Mesenchymal stem cell (in vitro differentiated cells and primary cell): ENCODE measurements around the gene OTOF.

ENCODE experiments used
- DNase-seq: peaks from one replicate; pipeline ENCODE4 v3.0.0-alpha.2; 2013
- H2AFZ ChIP-seq: one replicate; pipeline ENCODE4 v1.6.1; 2013; ENCODE audit warnings: low read depth, mild to moderate bottlenecking, control low read depth, inconsistent platforms, low read length, moderate library complexity
- H2AK5ac ChIP-seq: 2 replicates; pipeline ENCODE4 v1.6.1; 2013; ENCODE audit warnings: low read length, moderate library complexity, mild to moderate bottlenecking, inconsistent platforms; ENCODE audit not compliant: severe bottlenecking
- H2BK120ac ChIP-seq: one replicate; pipeline ENCODE4 v1.6.1; 2013; ENCODE audit warnings: low read depth, mild to moderate bottlenecking, inconsistent platforms, low read length, moderate library complexity
- H2BK12ac ChIP-seq, 2 experiments: one replicate each; pipeline ENCODE4 v1.6.1; 2013; ENCODE audit warnings: inconsistent platforms in 2 of 2, low read length in 2 of 2, mild to moderate bottlenecking in 2 of 2, moderate library complexity in 2 of 2, control low read depth in 1 of 2
- H2BK15ac ChIP-seq: one replicate; pipeline ENCODE4 v1.6.1; 2013; ENCODE audit warnings: mild to moderate bottlenecking, low read depth, inconsistent platforms; ENCODE audit not compliant: poor library complexity, severe bottlenecking
- H2BK5ac ChIP-seq: 2 replicates; pipeline ENCODE4 v1.6.1; 2013; ENCODE audit warnings: low read depth, mild to moderate bottlenecking, low read length, control low read depth, inconsistent platforms; ENCODE audit not compliant: poor library complexity, severe bottlenecking
- H3K14ac ChIP-seq, 2 experiments: one replicate each; pipeline ENCODE4 v1.6.1; 2013; ENCODE audit warnings: inconsistent platforms in 2 of 2, low read length in 2 of 2, control low read depth in 1 of 2, mild to moderate bottlenecking in 1 of 2, moderate library complexity in 1 of 2
- H3K18ac ChIP-seq, 2 experiments: one replicate each; pipeline ENCODE4 v1.6.1; 2013; ENCODE audit warnings: inconsistent platforms in 2 of 2, low read length in 2 of 2, control low read depth in 1 of 2, low read depth in 1 of 2, mild to moderate bottlenecking in 1 of 2
- H3K23ac ChIP-seq, 2 experiments: one replicate each; pipeline ENCODE4 v1.6.1; 2013; ENCODE audit warnings: inconsistent platforms in 2 of 2, low read length in 2 of 2, mild to moderate bottlenecking in 2 of 2, moderate library complexity in 2 of 2, control low read depth in 1 of 2
- H3K27ac ChIP-seq: 2 replicates; pipeline ENCODE4 v1.5.1; 2013; ENCODE audit warnings: mild to moderate bottlenecking, moderate library complexity, low read length, control low read depth, inconsistent platforms; ENCODE audit not compliant: poor library complexity, severe bottlenecking
- H3K27me3 ChIP-seq, 2 experiments: 2 replicates each; pipeline versions ENCODE4 v1.6.1 to v1.7.0; 2013; ENCODE audit warnings: low read length in 2 of 2, mild to moderate bottlenecking in 2 of 2, moderate library complexity in 2 of 2, control low read depth in 1 of 2, inconsistent platforms in 1 of 2; ENCODE audit not compliant: control insufficient read depth in 1 of 2, insufficient read depth in 1 of 2
- H3K36me3 ChIP-seq, 2 experiments: 2 replicates each; pipeline versions ENCODE4 v1.6.1 to v1.7.0; 2013; ENCODE audit warnings: low read length in 2 of 2, control low read depth in 1 of 2, inconsistent platforms in 1 of 2, low read depth in 1 of 2, mild to moderate bottlenecking in 1 of 2; ENCODE audit not compliant: insufficient read depth in 2 of 2, control insufficient read depth in 1 of 2
- H3K4ac ChIP-seq, 2 experiments: one replicate each; pipeline ENCODE4 v1.6.1; 2013; ENCODE audit warnings: inconsistent platforms in 2 of 2, low read length in 2 of 2, mild to moderate bottlenecking in 2 of 2, moderate library complexity in 2 of 2, control low read depth in 1 of 2, low read depth in 1 of 2
- H3K4me1 ChIP-seq: 2 replicates; pipeline ENCODE4 v1.6.1; 2013; ENCODE audit warnings: low read depth, low read length, control low read depth; ENCODE audit not compliant: control insufficient read depth, insufficient read depth
- H3K4me2 ChIP-seq: 2 replicates; pipeline ENCODE4 v1.6.1; 2013; ENCODE audit warnings: low read length, mild to moderate bottlenecking, inconsistent platforms; ENCODE audit not compliant: poor library complexity, severe bottlenecking
- H3K4me3 ChIP-seq, 2 experiments: 2 replicates each; pipeline versions ENCODE4 v1.5.1 to v1.7.0; 2013; ENCODE audit warnings: low read length in 2 of 2, mild to moderate bottlenecking in 2 of 2, control low read depth in 1 of 2, low read depth in 1 of 2; ENCODE audit not compliant: insufficient read depth in 1 of 2
- H3K79me1 ChIP-seq: replicated peaks from 2 replicates; pipeline ENCODE4 v1.6.1; 2013; ENCODE audit warnings: mild to moderate bottlenecking, control low read depth, low read length, inconsistent platforms; ENCODE audit not compliant: poor library complexity, severe bottlenecking
- H3K9ac ChIP-seq: 2 replicates; pipeline ENCODE4 v1.7.0; 2013; ENCODE audit warnings: mild to moderate bottlenecking, low read length, moderate library complexity
- H3K9me3 ChIP-seq: 2 replicates; pipeline ENCODE4 v1.7.0; 2013; ENCODE audit warnings: mild to moderate bottlenecking, low read length; ENCODE audit not compliant: control insufficient read depth
- H4K8ac ChIP-seq: one replicate; pipeline ENCODE4 v1.6.1; 2013; ENCODE audit warnings: inconsistent platforms, mild to moderate bottlenecking, low read length, moderate library complexity
- H4K91ac ChIP-seq: one replicate; pipeline ENCODE4 v1.6.1; 2013; ENCODE audit warnings: mild to moderate bottlenecking, low read length, inconsistent platforms
- WGBS: methylation state at CpG from one replicate; pipeline ENCODE4 v1.1.7; 2013; ENCODE audit warnings: mixed read lengths; 5-methylcytosine and 5-hydroxymethylcytosine counted together

The OTOF gene

DNA sequence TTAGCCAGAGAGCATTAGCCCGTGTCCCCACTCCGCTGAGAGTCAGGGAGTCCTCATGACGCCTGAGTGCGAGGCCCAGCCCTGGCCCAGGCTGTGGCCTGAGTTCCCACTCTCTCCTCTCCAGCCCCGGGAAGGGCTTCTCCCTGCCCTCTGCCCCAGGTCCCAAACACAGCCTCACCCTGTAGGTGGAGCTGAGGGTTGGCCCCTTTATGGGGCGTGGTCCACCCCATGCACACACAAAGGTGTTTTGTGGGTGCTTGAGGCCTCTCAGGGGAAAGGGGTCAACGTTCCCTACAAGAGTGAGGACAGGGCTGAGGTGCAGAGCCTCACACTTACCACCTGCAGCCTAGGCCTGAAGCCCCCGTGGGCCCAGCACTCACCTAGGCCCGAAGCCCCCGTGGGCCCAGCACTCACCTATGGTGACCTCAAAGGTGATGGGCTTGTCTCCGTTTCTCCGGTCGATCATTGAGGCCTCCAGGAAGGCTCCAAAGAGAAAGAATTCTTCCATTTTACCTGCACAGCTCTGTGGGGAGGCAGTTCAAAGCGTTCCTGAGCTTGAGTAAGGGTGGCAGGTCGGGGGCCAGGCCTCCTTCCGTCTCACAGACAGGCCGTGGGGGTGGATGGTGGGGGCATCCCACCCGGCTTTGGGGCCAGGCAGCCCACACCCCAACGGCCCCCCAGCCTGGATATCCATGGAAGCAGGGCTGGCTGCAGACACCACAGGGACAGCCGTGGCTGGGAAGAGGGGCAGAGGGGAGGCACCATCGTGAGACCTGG is 2.1 kb upstream of the OTOF start:
- H4K91ac ChIP-seq = no peak overlapping the region
- no peak overlapping the region for H3K14ac ChIP-seq
- H3K9ac ChIP-seq = no peak overlapping the region
- H4K8ac ChIP-seq = no peak overlapping the region
- no peaks in the 10 kb centered on the region for H3K79me1 ChIP-seq
- no peak overlapping the region for H2BK15ac ChIP-seq
- 89% methylated on average over 20 of the region's 21 CpGs for WGBS
- no peak overlapping the region for H3K18ac ChIP-seq
- H3K36me3 ChIP-seq = no peaks in the 10 kb centered on the region
- H3K4ac ChIP-seq = no peak overlapping the region
- H3K9me3 ChIP-seq = no peaks in the 10 kb centered on the region
- H2BK12ac ChIP-seq = no peak overlapping the region
- H3K4me3 ChIP-seq = no peak overlapping the region
- no peak overlapping the region for H3K4me2 ChIP-seq
- no peak overlapping the region for H3K23ac ChIP-seq
- H3K27ac ChIP-seq = no peak overlapping the region
- H2AFZ ChIP-seq = no peak overlapping the region
- peaks cover 6% of the 10 kb centered on the region for H3K4me1 ChIP-seq
- H3K27me3 ChIP-seq = peaks cover 18 to 33% of the 10 kb centered on the region in 2 experiments
- DNase-seq = no peak
- no peak overlapping the region for H2BK120ac ChIP-seq
- no peak overlapping the region for H2AK5ac ChIP-seq
- no peak overlapping the region for H2BK5ac ChIP-seq

DNA sequence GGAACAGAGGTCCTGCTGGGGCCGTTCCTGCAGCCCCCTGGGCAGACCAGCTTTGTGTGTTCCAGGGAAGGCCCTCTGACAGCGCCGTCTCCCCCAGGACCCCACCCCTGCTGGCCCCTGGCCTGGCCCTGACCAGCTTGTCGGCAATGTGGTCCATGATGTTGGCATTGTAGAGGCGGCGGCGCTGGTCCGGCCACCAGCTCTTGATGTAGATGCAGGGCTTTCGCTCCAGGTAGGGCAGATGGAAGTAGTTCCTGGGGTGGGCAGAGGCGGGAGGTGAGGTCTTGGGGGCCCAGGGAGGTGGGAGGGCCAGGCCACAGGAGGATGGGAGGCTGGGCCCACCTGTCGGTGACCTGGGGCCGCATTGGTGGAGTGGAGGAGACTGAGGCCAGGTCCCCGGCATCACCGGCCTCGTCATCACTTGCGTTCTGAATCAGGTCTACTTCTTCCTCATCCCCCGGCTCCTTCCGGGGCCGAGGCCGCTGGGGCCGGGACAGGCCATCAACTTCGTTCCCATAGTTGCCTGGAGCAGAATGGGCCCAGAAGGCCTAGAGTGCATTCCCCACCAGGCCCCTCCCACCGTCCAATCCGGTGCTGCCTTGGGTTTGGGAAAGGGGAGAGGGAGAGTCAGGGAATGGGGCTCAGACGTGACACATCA is 1.3 kb upstream of the OTOF start:
- no peak overlapping the region for H3K18ac ChIP-seq
- H3K23ac ChIP-seq = no peak overlapping the region
- H3K4me1 ChIP-seq = peaks cover 6% of the 10 kb centered on the region
- no peak overlapping the region for H2BK5ac ChIP-seq
- no peak overlapping the region for H3K4me3 ChIP-seq
- no peak overlapping the region for H2BK12ac ChIP-seq
- no peak overlapping the region for H2AK5ac ChIP-seq
- no peak overlapping the region for H3K4me2 ChIP-seq
- peaks cover 12 to 26% of the 10 kb centered on the region in 2 experiments for H3K27me3 ChIP-seq
- H2AFZ ChIP-seq = no peak overlapping the region
- no peaks in the 10 kb centered on the region for H3K79me1 ChIP-seq
- no peak overlapping the region for H3K27ac ChIP-seq
- no peak overlapping the region for H4K91ac ChIP-seq
- no peak for DNase-seq
- no peaks in the 10 kb centered on the region for H3K36me3 ChIP-seq
- no peaks in the 10 kb centered on the region for H3K9me3 ChIP-seq
- no peak overlapping the region for H2BK120ac ChIP-seq
- 90% methylated on average over 23 of the region's 25 CpGs for WGBS
- no peak overlapping the region for H3K14ac ChIP-seq
- no peak overlapping the region for H3K4ac ChIP-seq
- H2BK15ac ChIP-seq = no peak overlapping the region
- no peak overlapping the region for H4K8ac ChIP-seq
- no peak overlapping the region for H3K9ac ChIP-seq

DNA sequence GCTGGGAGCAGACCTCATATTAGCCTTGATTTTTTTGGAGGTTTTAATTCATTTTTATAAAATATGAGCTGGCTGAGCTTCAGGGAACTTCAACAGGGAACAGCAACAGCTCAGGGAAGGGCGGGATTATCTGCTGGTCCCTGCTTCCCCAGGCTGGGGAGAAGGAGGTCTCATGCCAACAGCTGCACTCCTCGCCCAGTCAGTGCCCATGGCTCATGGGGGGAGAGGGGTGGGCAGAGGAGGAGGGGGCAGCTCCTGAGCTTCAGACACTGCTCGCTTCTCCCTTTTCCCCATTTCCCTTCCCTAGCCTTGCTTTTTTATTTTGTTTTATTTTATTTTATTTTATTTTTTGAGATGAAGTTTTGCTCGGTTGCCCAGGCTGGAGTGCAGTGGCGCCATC is 442 bp upstream of the OTOF start:
- Histone ChIP-seq H3K4me1 (peaks cover 6% of the 10 kb centered on the region), H3K14ac (no peak overlapping the region), H3K36me3 (no peaks in the 10 kb centered on the region), H3K23ac (no peak overlapping the region), H4K91ac (no peak overlapping the region), H2BK15ac (no peak overlapping the region), H3K4me2 (no peak overlapping the region), H3K27ac (no peak overlapping the region), H2AK5ac (no peak overlapping the region), H3K79me1 (no peaks in the 10 kb centered on the region), H3K9ac (no peak overlapping the region), H3K4me3 (no peak overlapping the region), H3K27me3 (peaks cover 8 to 17% of the 10 kb centered on the region in 2 experiments), H4K8ac (no peak overlapping the region), H2BK120ac (no peak overlapping the region), H2BK5ac (no peak overlapping the region), H3K4ac (no peak overlapping the region), H2BK12ac (no peak overlapping the region), H2AFZ (no peak overlapping the region), H3K9me3 (no peaks in the 10 kb centered on the region), H3K18ac (no peak overlapping the region)
- 91% methylated on average over 4 of the region's 5 CpGs for WGBS
- no peak for DNase-seq

DNA sequence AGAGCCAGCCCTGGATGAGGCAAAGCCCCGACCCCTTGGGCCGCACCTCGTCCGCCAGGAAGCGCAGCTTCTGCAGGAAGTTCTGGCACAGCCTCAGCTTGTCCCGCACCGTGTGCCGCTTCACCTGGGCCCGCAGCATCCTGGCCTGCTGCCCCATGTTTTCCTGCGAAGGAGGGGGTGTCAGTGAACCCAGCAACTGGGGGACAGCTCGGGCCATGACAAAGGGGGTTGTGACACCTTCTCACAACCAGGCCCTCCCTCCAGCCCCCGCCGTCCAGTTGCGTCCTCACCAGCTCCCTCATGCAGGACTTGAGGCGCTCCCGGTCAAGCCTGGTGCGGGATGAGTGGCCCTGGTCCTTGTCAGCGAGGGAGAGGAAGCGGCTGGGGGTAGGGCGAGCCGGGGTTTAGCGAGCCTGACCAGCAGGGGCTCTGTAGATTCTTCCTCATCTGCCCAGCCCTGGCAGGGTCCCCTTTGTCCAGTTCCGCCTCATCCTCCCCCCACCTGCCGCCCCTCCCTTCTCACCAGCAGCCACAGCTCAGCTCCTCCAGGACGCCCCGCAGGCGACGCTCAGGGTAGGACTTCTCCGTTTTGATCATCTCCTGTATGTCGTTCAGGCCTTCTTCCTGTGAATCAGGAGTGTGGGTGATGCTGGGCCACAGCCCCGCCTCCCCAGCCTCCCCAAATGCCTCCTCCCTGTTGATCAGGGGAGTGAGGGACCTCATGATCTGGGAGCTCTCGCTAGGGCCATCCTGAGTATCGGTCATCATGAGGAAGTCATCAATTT is 606 bp downstream of the OTOF start:
- 76% methylated on average over 32 of the region's 33 CpGs for WGBS

More for the DNA sequence above, 606 bp downstream of the OTOF start:
- Histone ChIP-seq H2BK15ac (no peak overlapping the region), H4K8ac (no peak overlapping the region), H3K18ac (no peak overlapping the region), H2BK12ac (no peak overlapping the region), H3K4ac (no peak overlapping the region), H3K27ac (no peak overlapping the region), H2AK5ac (no peak overlapping the region), H2BK5ac (no peak overlapping the region), H2AFZ (no peak overlapping the region), H3K14ac (no peak overlapping the region), H3K4me3 (no peak overlapping the region), H3K36me3 (no peaks in the 10 kb centered on the region), H3K4me2 (no peak overlapping the region), H3K4me1 (no peaks in the 10 kb centered on the region), H2BK120ac (no peak overlapping the region), H3K9ac (peak overlapping the region; percentile 69), H3K9me3 (no peaks in the 10 kb centered on the region), H3K23ac (no peak overlapping the region), H4K91ac (no peak overlapping the region), H3K79me1 (no peaks in the 10 kb centered on the region), H3K27me3 (peaks cover under 1 to 7% of the 10 kb centered on the region in 2 experiments)
- no peak for DNase-seq
